Measurements from ENCODE around the gene CUL1. TPM values are rescaled to one million over a fixed set of nuclear protein-coding genes. Genes with fewer than 3 reads are reported as not detected.
A peak's percentile ranks its signal among the peaks of the same experiment; 100 is the strongest.

The CUL1 gene
- polyA plus RNA-seq, 4 donors, result 56.6 to 64.3 (median 62.7) TPM

- no peak for DNase-seq (ENCODE audit: low read depth in 4 of 4, low spot score in 3 of 4)
Measured at GRCh38 chr7:148715027-148715426, 16.3 kb downstream of the CUL1 start.

- DNase-seq (ENCODE audit: low read depth in 4 of 4, low spot score in 3 of 4), result no peak
Measured at GRCh38 chr7:148717266-148717793, 18.6 kb downstream of the CUL1 start.

- no peak for DNase-seq (ENCODE audit: low read depth in 4 of 4, low spot score in 3 of 4)
Measured at GRCh38 chr7:148718431-148718830, 19.7 kb downstream of the CUL1 start.

- no peak for DNase-seq (ENCODE audit: low read depth in 4 of 4, low spot score in 3 of 4)
Measured at GRCh38 chr7:148719753-148720152, 21.1 kb downstream of the CUL1 start.

GRCh38 chr7:148720472-148720871 lies 21.8 kb downstream of the CUL1 start:
- DNase-seq (ENCODE audit: low read depth in 4 of 4, low spot score in 3 of 4), result no peak

GRCh38 chr7:148721390-148721789 lies 22.7 kb downstream of the CUL1 start:
- no peak for DNase-seq (ENCODE audit: low read depth in 4 of 4, low spot score in 3 of 4)

- DNase-seq (ENCODE audit: low read depth in 4 of 4, low spot score in 3 of 4), result no peak
Measured at GRCh38 chr7:148722340-148723165, 23.9 kb downstream of the CUL1 start.

GRCh38 chr7:148723166-148723559 lies 24.5 kb downstream of the CUL1 start:
- DNase-seq (ENCODE audit: low read depth in 4 of 4, low spot score in 3 of 4), result no peak

- DNase-seq (ENCODE audit: low read depth in 4 of 4, low spot score in 3 of 4), result no peak
Measured at GRCh38 chr7:148723846-148724245, 25.1 kb downstream of the CUL1 start.

- no peak for DNase-seq (ENCODE audit: low read depth in 4 of 4, low spot score in 3 of 4)
Measured at GRCh38 chr7:148726385-148726784, 27.7 kb downstream of the CUL1 start.

GRCh38 chr7:148727501-148728278 lies 29.0 kb downstream of the CUL1 start:
- no peak for DNase-seq (ENCODE audit: low read depth in 4 of 4, low spot score in 3 of 4)

GRCh38 chr7:148729984-148730733 lies 31.5 kb downstream of the CUL1 start:
- no peak for DNase-seq (ENCODE audit: low read depth in 4 of 4, low spot score in 3 of 4)

- no peak for DNase-seq (ENCODE audit: low read depth in 4 of 4, low spot score in 3 of 4)
Measured at GRCh38 chr7:148732862-148733261, 34.2 kb downstream of the CUL1 start.

GRCh38 chr7:148733496-148733895 lies 34.8 kb downstream of the CUL1 start:
- no peak for DNase-seq (ENCODE audit: low read depth in 4 of 4, low spot score in 3 of 4)

- no peak for DNase-seq (ENCODE audit: low read depth in 4 of 4, low spot score in 3 of 4)
Measured at GRCh38 chr7:148735141-148735540, 36.4 kb downstream of the CUL1 start.

GRCh38 chr7:148735967-148736366 lies 37.3 kb downstream of the CUL1 start:
- no peak for DNase-seq (ENCODE audit: low read depth in 4 of 4, low spot score in 3 of 4)

- no peak for DNase-seq (ENCODE audit: low read depth in 4 of 4, low spot score in 3 of 4)
Measured at GRCh38 chr7:148738737-148739535, 40.2 kb downstream of the CUL1 start.

GRCh38 chr7:148746135-148746534 lies 47.4 kb downstream of the CUL1 start:
- no peak for DNase-seq (ENCODE audit: low read depth in 4 of 4, low spot score in 3 of 4)

- peak in 3 of 4 donors; percentile 5 to 14 (median 5) for DNase-seq (ENCODE audit: low read depth in 4 of 4, low spot score in 3 of 4)
Measured at GRCh38 chr7:148747274-148747673, 48.6 kb downstream of the CUL1 start.
